Neural cell (in vitro differentiated cells): Measurements from ENCODE around the gene MORN4. TPM values are rescaled to one million over a fixed set of nuclear protein-coding genes. Genes with fewer than 3 reads are reported as not detected.

Experiments
- H2AFZ ChIP-seq: fragments of 200-600, 300-800 bp; sonication (generic), shearing (Covaris generic); 2 replicates; pipeline ENCODE4 v1.6.0; 2014; ENCODE audit warnings: low read depth, mild to moderate bottlenecking, antibody characterized with exemption, low read length, moderate library complexity
- H3F3A ChIP-seq: fragments of 200-600 bp; shearing (Covaris generic); 2 replicates; pipeline ENCODE4 v1.6.1; 2016; ENCODE audit warnings: mild to moderate bottlenecking, moderate library complexity, mixed read lengths, antibody characterized with exemption, low read length; ENCODE audit not compliant: insufficient read depth, poor library complexity, severe bottlenecking
- H3K27ac ChIP-seq: fragments of 200-600, 300-800 bp; sonication (generic), shearing (Covaris generic); 2 replicates; pipeline ENCODE4 v1.5.1; 2014; ENCODE audit warnings: mild to moderate bottlenecking, low read length, moderate library complexity
- H3K27me3 ChIP-seq: fragments of 300-800, 200-600 bp; sonication (generic), shearing (Covaris generic); 2 replicates; pipeline ENCODE4 v1.6.0; 2014; ENCODE audit warnings: mild to moderate bottlenecking, low read depth, low read length, moderate library complexity; ENCODE audit not compliant: insufficient read depth
- H3K36me3 ChIP-seq: fragments of 300-800, 200-600 bp; sonication (generic), shearing (Covaris generic); 2 replicates; pipeline ENCODE4 v1.5.1; 2014; ENCODE audit warnings: mild to moderate bottlenecking, antibody characterized with exemption, low read length, moderate library complexity; ENCODE audit not compliant: insufficient read depth
- H3K4me2 ChIP-seq: fragments of 300-800, 200-600 bp; sonication (generic), shearing (Covaris generic); 2 replicates; pipeline ENCODE4 v1.6.0; 2014; ENCODE audit warnings: mild to moderate bottlenecking, low read length
- H3K4me3 ChIP-seq: fragments of 300-800, 200-600 bp; sonication (generic), shearing (Covaris generic); 2 replicates; pipeline ENCODE4 v1.5.1; 2014; ENCODE audit warnings: mild to moderate bottlenecking, low read length, moderate library complexity
- H3K79me2 ChIP-seq: fragments of 200-600 bp; shearing (Covaris generic); replicated peaks from 2 replicates; pipeline ENCODE4 v1.6.0; 2014; ENCODE audit warnings: mild to moderate bottlenecking, low read length, moderate library complexity; ENCODE audit not compliant: insufficient read depth
- H3K9ac ChIP-seq: fragments of 300-800, 200-600 bp; sonication (generic), shearing (Covaris generic); 2 replicates; pipeline ENCODE4 v1.6.1; 2016; ENCODE audit warnings: mild to moderate bottlenecking, low read length, mixed read lengths
- H3K9me2 ChIP-seq: fragments of 200-600 bp; shearing (Covaris generic); 2 replicates; pipeline ENCODE4 v1.6.1; 2016; ENCODE audit warnings: mild to moderate bottlenecking, low read length, mixed read lengths; ENCODE audit not compliant: insufficient read depth
- H3K9me3 ChIP-seq: fragments of 200-600, 300-800 bp; sonication (generic), shearing (Covaris generic); 2 replicates; pipeline ENCODE4 v1.6.1; 2016; ENCODE audit warnings: mild to moderate bottlenecking, mixed run types, low read length, moderate library complexity, mixed read lengths
- H4K20me1 ChIP-seq: fragments of 200-600 bp; shearing (Covaris generic); 2 replicates; pipeline ENCODE4 v1.6.1; 2016; ENCODE audit warnings: mild to moderate bottlenecking, mixed run types; ENCODE audit not compliant: insufficient read depth
- CTCF ChIP-seq: fragments of 450-650 bp; IDR thresholded peaks from 2 replicates; pipeline ENCODE4 v1.5.1; 2014; ENCODE audit warnings: antibody characterized with exemption, mild to moderate bottlenecking, moderate library complexity; ENCODE audit not compliant: poor library complexity, severe bottlenecking
- EP300 ChIP-seq: fragments of 450-650 bp; conservative IDR thresholded peaks from 2 replicates; pipeline ENCODE4 v1.6.1; 2014; ENCODE audit warnings: antibody characterized with exemption, mild to moderate bottlenecking, moderate library complexity; ENCODE audit not compliant: poor library complexity, severe bottlenecking
- EZH2 ChIP-seq: fragments of 200-600, 300-800 bp; shearing (Covaris generic), sonication (generic); IDR thresholded peaks from 2 replicates; pipeline ENCODE4 v1.6.1; 2014; ENCODE audit warnings: antibody characterized with exemption, low read length, borderline replicate concordance, mild to moderate bottlenecking; ENCODE audit not compliant: insufficient read depth, poor library complexity, severe bottlenecking
- MXI1 ChIP-seq: fragments of 450-650 bp; conservative IDR thresholded peaks from 2 replicates; pipeline ENCODE4 v1.6.1; 2014; ENCODE audit warnings: antibody characterized with exemption, mild to moderate bottlenecking; ENCODE audit not compliant: poor library complexity, severe bottlenecking
- POLR2AphosphoS5 ChIP-seq: IDR thresholded peaks from 2 replicates; pipeline ENCODE4 v1.6.1; 2012
- RAD21 ChIP-seq: fragments of 450-650 bp; conservative IDR thresholded peaks from 2 replicates; pipeline ENCODE4 v1.6.1; 2014; ENCODE audit warnings: antibody characterized with exemption, mild to moderate bottlenecking, moderate library complexity
- REST ChIP-seq: IDR thresholded peaks from 2 replicates; pipeline ENCODE4 v1.6.1; 2012; ENCODE audit warnings: borderline replicate concordance
- SMC3 ChIP-seq: fragments of 450-650 bp; conservative IDR thresholded peaks from 2 replicates; pipeline ENCODE4 v1.6.1; 2014; ENCODE audit warnings: antibody characterized with exemption, mild to moderate bottlenecking, moderate library complexity; ENCODE audit not compliant: poor library complexity
- TAF1 ChIP-seq: IDR thresholded peaks from 2 replicates; pipeline ENCODE4 v1.6.1; 2012; ENCODE audit warnings: low read depth
- polyA plus RNA-seq: library from polyadenylated mRNA; depleted of rRNA; stranded (reverse); fragments of >200 nt; gene quantifications from 2 replicates; pipeline ENCODE4 v1.2.3, GENCODE V29; 2014

The MORN4 gene
- polyA plus RNA-seq, 1 donor from 2014 or later, result 64.7 TPM

- Histone ChIP-seq H3K9ac (no peak overlapping the region), H4K20me1 (no peaks in the 10 kb centered on the region), H3K27ac (no peak overlapping the region)
These were observed 46.3 kb upstream of the MORN4 start for GRCh38 chr10:97679594-97679993.

More at GRCh38 chr10:97679594-97679993, 46.3 kb upstream of the MORN4 start:
- Histone ChIP-seq H3K79me2 (no peaks in the 10 kb centered on the region), H3K9me2 (no peaks in the 10 kb centered on the region), H3K27me3 (no peaks in the 10 kb centered on the region), H3K4me2 (no peak overlapping the region), H3K4me3 (no peak overlapping the region), H3K36me3 (no peaks in the 10 kb centered on the region), H2AFZ (no peak overlapping the region), H3K9me3 (no peaks in the 10 kb centered on the region), H3F3A (no peaks in the 10 kb centered on the region)
- TF ChIP-seq CTCF, result no peak
- TF ChIP-seq MXI1, result no peak
- no peak for TF ChIP-seq TAF1
- no peak for TF ChIP-seq EZH2
- TF ChIP-seq EP300, result no peak
- no peak for TF ChIP-seq SMC3
- TF ChIP-seq REST, result no peak
- no peak for TF ChIP-seq POLR2AphosphoS5
- TF ChIP-seq RAD21, result no peak
